Esophagus (tissue), 2 donors: ENCODE results near the gene PYROXD2. TPM values are rescaled to one million over a fixed set of nuclear protein-coding genes. Genes with fewer than 3 reads are reported as not detected.
"Not testable (repeated sequence)": the region's sequence is repeated elsewhere in the genome, so short reads cannot be mapped to it uniquely, and the experiment has no call there.

Experiments used
- H3K27ac ChIP-seq, 2 donors: one replicate each; pipeline ENCODE4 v1.5.1; 2013; ENCODE audit warnings: low read depth in 2 of 2, mild to moderate bottlenecking in 2 of 2, inconsistent platforms in 1 of 2, low read length in 1 of 2, moderate library complexity in 1 of 2
- H3K27me3 ChIP-seq, 2 donors: one replicate each; pipeline ENCODE4 v1.6.1; 2013; ENCODE audit warnings: low read length in 2 of 2, control low read depth in 1 of 2, mild to moderate bottlenecking in 1 of 2; ENCODE audit not compliant: insufficient read depth in 2 of 2, control insufficient read depth in 1 of 2
- H3K36me3 ChIP-seq, 2 donors: one replicate each; pipeline ENCODE4 v1.6.1; 2013; ENCODE audit warnings: low read length in 1 of 2; ENCODE audit not compliant: control insufficient read depth in 2 of 2, insufficient read depth in 2 of 2
- H3K4me1 ChIP-seq, 2 donors: one replicate each; pipeline ENCODE4 v1.6.1; 2013; ENCODE audit warnings: low read length in 1 of 2; ENCODE audit not compliant: control insufficient read depth in 2 of 2, insufficient read depth in 2 of 2
- H3K4me3 ChIP-seq, 2 donors: one replicate each; pipeline ENCODE4 v1.5.1; 2013; ENCODE audit warnings: low read length in 2 of 2, mild to moderate bottlenecking in 2 of 2, low read depth in 1 of 2, moderate library complexity in 1 of 2
- H3K9me3 ChIP-seq, 2 donors: one replicate each; pipeline ENCODE4 v1.6.1; 2013; ENCODE audit warnings: mild to moderate bottlenecking in 2 of 2, low read depth in 1 of 2, low read length in 1 of 2, moderate library complexity in 1 of 2; ENCODE audit not compliant: control insufficient read depth in 2 of 2, insufficient read depth in 1 of 2
- WGBS, 2 donors: extraction: QIAGEN DNeasy Blood & Tissue Kit; methylation state at CpG; one replicate each; pipeline ENCODE4 v1.1.7; 2013; 5-methylcytosine and 5-hydroxymethylcytosine counted together
- polyA plus RNA-seq, 2 donors: library from polyadenylated mRNA; stranded (reverse); fragments of 200-250 nt; gene quantifications; one replicate each; pipeline ENCODE4 v1.2.3, GENCODE V29; 2013
- donor health status: healthy with polysubstance abuse.
- donor health status: Bipolar disorder and iron deficiency.

PYROXD2 gene
- polyA plus RNA-seq, 2 donors = 1.2 to 3.9 TPM

DNA sequence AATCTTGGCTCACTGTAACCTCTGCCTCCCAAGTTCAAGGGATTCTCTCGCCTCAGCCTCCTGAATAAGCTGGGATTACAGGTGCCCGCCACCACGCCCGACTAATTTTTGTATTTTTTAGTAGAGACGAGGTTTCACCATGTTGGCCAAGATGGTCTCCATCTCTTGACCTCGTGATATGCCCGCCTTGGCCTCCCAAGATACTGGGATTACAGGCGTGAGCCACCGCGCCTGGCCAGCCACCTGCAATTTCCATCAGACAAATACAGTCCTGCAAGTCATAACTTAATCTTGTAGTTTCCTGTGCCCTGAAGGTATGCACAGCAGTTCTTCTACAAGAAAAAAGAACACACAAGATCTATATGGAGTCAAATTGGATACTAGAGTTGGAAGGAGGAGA, 73.3 kb downstream of the PYROXD2 start:
- not testable (repeated sequence) for H3K27me3 ChIP-seq, H3K27ac ChIP-seq, H3K36me3 ChIP-seq, H3K4me1 ChIP-seq, H3K4me3 ChIP-seq, H3K9me3 ChIP-seq
- WGBS, 2 donors = 70 to 80% methylated on average over 10 of the region's 10 CpGs

DNA sequence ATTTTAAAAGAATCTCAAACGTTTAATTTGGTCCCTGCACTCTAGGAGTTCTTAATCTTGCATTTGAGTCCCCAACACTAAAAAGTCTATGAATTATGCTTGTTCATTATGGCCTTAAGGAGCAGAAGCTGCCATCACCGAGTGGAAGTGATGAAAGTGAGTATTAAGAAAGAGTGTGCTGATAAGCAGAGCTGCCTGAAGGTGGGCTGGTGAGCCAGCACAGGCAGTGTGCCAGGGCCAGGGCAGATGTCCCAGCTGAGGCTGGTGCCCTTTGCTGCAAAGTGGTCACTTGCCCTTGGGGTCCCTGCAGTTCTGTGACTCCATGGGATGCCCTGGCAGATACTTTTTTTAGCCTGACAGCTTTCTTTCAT, 74.1 kb downstream of the PYROXD2 start:
- Histone ChIP-seq H3K4me1 (peaks cover 0 to 2% of the 10 kb centered on the region in 2 donors), H3K36me3 (no peaks in the 10 kb centered on the region), H3K27ac (no peak overlapping the region), H3K27me3 (no peaks in the 10 kb centered on the region), H3K4me3 (no peak overlapping the region), H3K9me3 (no peaks in the 10 kb centered on the region)
- WGBS, 2 donors = 19 to 29% methylated on average over 2 of the region's 2 CpGs

DNA sequence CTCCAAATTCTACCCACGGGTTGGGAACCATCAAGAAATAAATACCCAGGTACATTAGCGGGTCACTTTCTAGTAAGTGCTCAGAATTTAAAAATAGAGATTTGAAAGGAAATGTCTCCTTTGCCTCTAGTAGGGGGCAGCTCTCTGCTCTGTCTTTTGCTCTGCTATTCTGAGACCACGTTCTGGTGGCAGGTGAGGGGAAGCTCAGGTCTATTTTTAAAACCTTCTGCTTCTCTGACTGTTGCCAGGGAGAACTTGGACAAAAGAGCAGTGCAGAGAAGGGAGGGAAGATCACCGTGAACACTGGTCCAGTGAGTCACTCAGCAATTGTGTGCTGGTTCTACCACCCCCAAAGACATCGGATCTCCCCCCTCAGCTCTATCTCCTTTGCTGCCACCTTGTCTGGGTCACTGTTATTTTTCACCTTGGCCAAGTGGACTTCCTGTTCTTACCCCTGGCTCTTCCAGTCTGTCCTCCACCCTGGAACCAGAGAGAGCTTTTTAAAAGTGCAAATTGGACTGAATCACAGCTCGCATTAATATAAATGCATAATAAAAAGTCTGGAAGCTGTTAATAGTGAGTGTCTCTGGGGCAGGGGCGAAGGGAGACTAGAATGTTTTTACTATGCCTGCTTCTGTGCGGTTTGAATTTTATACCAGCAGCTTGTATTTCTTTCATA, 74.6 kb downstream of the PYROXD2 start:
- Histone ChIP-seq H3K4me3 (no peak overlapping the region), H3K36me3 (no peaks in the 10 kb centered on the region), H3K9me3 (no peaks in the 10 kb centered on the region), H3K4me1 (peaks cover 0 to 2% of the 10 kb centered on the region in 2 donors), H3K27me3 (no peaks in the 10 kb centered on the region), H3K27ac (no peak overlapping the region)
- WGBS, 2 donors = 45 to 48% methylated on average over 8 of the region's 8 CpGs

DNA sequence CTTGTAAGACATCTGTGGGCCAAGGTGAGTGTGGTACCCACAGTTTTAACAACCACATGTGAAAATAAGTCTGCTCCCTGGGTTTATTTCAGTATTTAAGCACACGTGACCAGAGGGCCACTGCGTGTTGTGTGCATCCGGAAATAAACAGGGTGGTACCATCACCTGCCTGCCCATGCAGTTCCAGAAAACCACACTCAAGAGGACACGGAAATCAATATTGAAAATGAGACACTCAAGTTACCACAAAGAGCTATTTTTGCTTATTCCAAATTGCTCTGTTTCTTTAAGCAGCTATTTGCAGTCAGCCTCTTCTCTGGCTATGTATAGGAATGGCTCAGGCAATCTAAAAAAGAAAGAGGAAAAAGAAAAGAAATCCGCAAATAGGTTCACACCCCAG, 75.2 kb downstream of the PYROXD2 start:
- H3K4me3 ChIP-seq = no peak overlapping the region
- H3K9me3 ChIP-seq = no peaks in the 10 kb centered on the region
- no peaks in the 10 kb centered on the region for H3K36me3 ChIP-seq
- no peak overlapping the region for H3K27ac ChIP-seq
- 66 to 78% methylated on average over 5 of the region's 5 CpGs for WGBS, 2 donors
- H3K4me1 ChIP-seq = peaks cover 0 to 2% of the 10 kb centered on the region in 2 donors
- no peaks in the 10 kb centered on the region for H3K27me3 ChIP-seq

DNA sequence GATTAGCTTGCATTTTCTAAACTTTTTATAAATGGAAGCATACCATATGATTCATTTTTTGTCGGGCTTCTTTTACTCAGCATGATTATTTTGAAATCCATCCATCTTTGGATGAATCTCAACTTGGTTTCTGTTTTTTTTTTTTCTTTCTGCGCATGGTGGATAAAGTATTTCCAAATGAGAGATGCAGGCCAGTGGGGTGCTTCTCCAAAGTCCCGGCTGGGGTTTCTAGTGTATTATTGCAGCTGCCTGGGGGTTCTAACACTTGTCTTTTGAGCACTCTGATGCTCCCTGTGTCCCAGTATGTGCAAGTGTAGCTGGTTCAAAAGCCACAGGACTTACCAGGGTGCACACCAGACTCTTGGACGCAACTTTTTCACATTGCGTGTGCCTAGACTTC, 76.1 kb downstream of the PYROXD2 start:
- no peaks in the 10 kb centered on the region for H3K27me3 ChIP-seq
- H3K4me1 ChIP-seq = peaks cover 0 to 2% of the 10 kb centered on the region in 2 donors
- WGBS, 2 donors = 71 to 82% methylated on average over 5 of the region's 5 CpGs
- no peak overlapping the region for H3K4me3 ChIP-seq
- no peaks in the 10 kb centered on the region for H3K36me3 ChIP-seq
- no peaks in the 10 kb centered on the region for H3K9me3 ChIP-seq
- no peak overlapping the region for H3K27ac ChIP-seq

DNA sequence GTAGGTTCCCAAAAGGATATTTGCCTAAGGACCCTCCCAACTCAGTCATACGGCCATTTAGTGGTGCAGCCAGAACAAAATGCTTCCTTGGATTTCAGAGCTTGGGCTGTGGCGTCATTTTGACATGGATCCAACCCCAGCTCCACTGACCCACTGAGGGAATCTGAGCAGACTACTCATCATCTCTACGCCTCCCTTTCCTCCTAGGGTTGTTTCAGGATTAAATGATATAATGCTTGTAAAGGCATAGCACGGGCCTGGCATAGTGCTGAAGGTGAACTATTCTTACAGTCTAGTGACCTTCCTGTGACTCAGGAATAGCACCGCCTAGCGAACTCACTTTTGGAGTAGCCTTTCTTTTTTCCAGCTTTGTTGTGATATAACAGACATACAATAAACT, 76.7 kb downstream of the PYROXD2 start:
- 76 to 82% methylated on average over 6 of the region's 6 CpGs for WGBS, 2 donors
- Histone ChIP-seq H3K4me3 (no peak overlapping the region), H3K27me3 (no peaks in the 10 kb centered on the region), H3K27ac (no peak overlapping the region), H3K36me3 (no peaks in the 10 kb centered on the region), H3K9me3 (no peaks in the 10 kb centered on the region), H3K4me1 (peaks cover 0 to 2% of the 10 kb centered on the region in 2 donors)

DNA sequence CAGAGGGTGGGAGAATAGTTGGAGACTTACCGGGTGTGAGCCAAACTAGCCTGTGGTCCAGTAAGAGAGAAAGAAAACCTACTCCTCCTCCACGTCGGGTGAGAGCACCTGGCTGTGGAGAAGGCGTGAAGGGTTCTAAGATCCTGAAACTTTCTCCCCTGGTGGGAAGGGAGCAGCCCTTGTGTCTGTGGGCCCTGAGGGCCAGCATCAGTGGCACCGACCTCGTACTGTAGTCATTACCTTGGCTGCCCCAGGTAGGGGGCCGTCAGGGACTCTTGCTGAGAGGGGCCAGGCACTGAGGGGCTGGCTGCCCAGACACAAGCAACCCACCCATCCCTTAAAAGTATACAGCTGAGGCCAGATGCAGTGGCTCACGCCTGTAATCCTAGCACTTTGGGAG, 77.5 kb downstream of the PYROXD2 start:
- H3K9me3 ChIP-seq = no peaks in the 10 kb centered on the region
- peaks cover 0 to 2% of the 10 kb centered on the region in 2 donors for H3K4me1 ChIP-seq
- 86 to 88% methylated on average over 8 of the region's 8 CpGs for WGBS, 2 donors
- no peak overlapping the region for H3K4me3 ChIP-seq
- no peaks in the 10 kb centered on the region for H3K27me3 ChIP-seq
- no peaks in the 10 kb centered on the region for H3K36me3 ChIP-seq
- no peak overlapping the region for H3K27ac ChIP-seq

Other genes starting within 250 kb of the PYROXD2 start
- gene LOXL4, start 147.0 kb downstream of the PYROXD2 start, polyA plus RNA-seq = under 1 TPM; 0.49 to 0.60 TPM
- 10 to 100 TPM; 20.4 to 24.6 TPM for gene HPS1, start 31.8 kb upstream of the PYROXD2 start, polyA plus RNA-seq